HepG2 (cell line): Measurements from ENCODE around the gene ARHGDIA. TPM values are rescaled to one million over a fixed set of nuclear protein-coding genes. Genes with fewer than 3 reads are reported as not detected.

Source experiments
- ATAC-seq: fragments of 200-7000 bp; cut with Tn5 transposase; 3 replicates; pipeline ENCODE4 v1.9.1; 2020; ENCODE audit warnings: mild to moderate bottlenecking, moderate library complexity
- BruUV-seq: library from RNA; stranded (reverse); fragments of 400-500 nt; replicated peaks from 2 replicates; lab custom pipeline; 2021; lab: Mats Ljungman, UMichigan
- CTCF ChIA-PET: fragments of 300-600 bp; formaldehyde crosslinking; extraction: SDS; loops from one replicate; lab custom pipeline; 2021; ENCODE audit warnings: low total read pairs, inconsistent platforms, low intra/inter-chr PET ratio; lab: Yijun Ruan, JAX
- POLR2A ChIA-PET: fragments of 350-600 bp; sonication (Branson Sonifier 250); formaldehyde crosslinking; loops from one replicate; lab custom pipeline; 2020; ENCODE audit warnings: antibody characterized with exemption, inconsistent platforms; lab: Yijun Ruan, JAX
- DNase-seq: peaks from one replicate; pipeline ENCODE4 v3.0.0-alpha.2; 2015; ENCODE audit warnings: low spot score
- FAIRE-seq: peaks from 3 replicates; lab custom pipeline; 2011; peaks lifted over from hg19 to GRCh38; lab: Jason Lieb, UNC
- H2AFZ ChIP-seq: one replicate; pipeline ENCODE4 v1.6.1; 2011; ENCODE audit warnings: low read length, inconsistent platforms
- H3K27ac ChIP-seq: fragments of 300-600 bp; 3 replicates; pipeline ENCODE4 v1.8.0; 2011; ENCODE audit warnings: mixed run types, mild to moderate bottlenecking, mixed read lengths, low read length, inconsistent platforms; ENCODE audit not compliant: insufficient read depth; ENCODE audit errors: extremely low read length
- H3K27me3 ChIP-seq, 2 experiments: fragments of 200-600 bp in 1 of 2; 2 replicates in 1 of 2; 3 replicates in 1 of 2; pipeline versions ENCODE4 v1.6.0 to v1.8.0; 2011; ENCODE audit warnings: low read length in 2 of 2, mild to moderate bottlenecking in 2 of 2, moderate library complexity in 2 of 2, inconsistent platforms in 1 of 2; ENCODE audit not compliant: insufficient read depth in 2 of 2, control insufficient read depth in 1 of 2
- H3K36me3 ChIP-seq, 2 experiments: fragments of 200-600 bp in 1 of 2; replicated peaks in 1 of 2; 2 replicates in 1 of 2; 3 replicates in 1 of 2; pipeline versions ENCODE4 v1.5.1 to v1.8.0; 2011; ENCODE audit warnings: low read length in 2 of 2, inconsistent platforms in 1 of 2; ENCODE audit not compliant: insufficient read depth in 2 of 2, control insufficient read depth in 1 of 2
- H3K4me1 ChIP-seq: 2 replicates; pipeline ENCODE4 v1.5.1; 2012; ENCODE audit warnings: low read length, inconsistent platforms; ENCODE audit not compliant: insufficient read depth
- H3K4me2 ChIP-seq: 2 replicates; pipeline ENCODE4 v1.6.0; 2011; ENCODE audit warnings: low read depth, low read length, inconsistent platforms
- H3K4me3 ChIP-seq, 3 experiments: fragments of 200-600 bp in 1 of 3; sonication (generic), shearing (Covaris generic) in 1 of 3; replicated peaks in 1 of 3; 2 replicates each; pipeline ENCODE4 v1.5.1; 2011 to 2016; ENCODE audit warnings: low read length in 3 of 3, inconsistent platforms in 2 of 3, low read depth in 2 of 3, mild to moderate bottlenecking in 2 of 3, control low read depth in 1 of 3, mixed read lengths in 1 of 3; ENCODE audit not compliant: insufficient read depth in 1 of 3
- H3K79me2 ChIP-seq: one replicate; pipeline ENCODE4 v1.6.1; 2011; ENCODE audit warnings: low read length, inconsistent platforms; ENCODE audit not compliant: insufficient read depth
- H3K9ac ChIP-seq: 2 replicates; pipeline ENCODE4 v1.6.0; 2011; ENCODE audit warnings: mild to moderate bottlenecking, low read depth, low read length, inconsistent platforms; ENCODE audit not compliant: insufficient read depth
- H3K9me3 ChIP-seq: 2 replicates; pipeline ENCODE4 v1.5.1; 2012; ENCODE audit warnings: mild to moderate bottlenecking, low read length
- H4K20me1 ChIP-seq: 2 replicates; pipeline ENCODE4 v1.6.0; 2011; ENCODE audit warnings: inconsistent platforms, mild to moderate bottlenecking, low read length, moderate library complexity; ENCODE audit not compliant: insufficient read depth
- ADNP ChIP-seq: sonication (generic); formaldehyde crosslinking; IDR thresholded peaks from 2 replicates; pipeline ENCODE4 v1.4.0; 2020; ENCODE audit warnings: missing genetic modification reagents
- ARID4A ChIP-seq: sonication (generic); formaldehyde crosslinking; IDR thresholded peaks from 2 replicates; pipeline ENCODE4 v1.5.0; 2020; ENCODE audit warnings: mild to moderate bottlenecking, missing genetic modification reagents, borderline replicate concordance
- GLI4 ChIP-seq: sonication (generic); formaldehyde crosslinking; IDR thresholded peaks from 2 replicates; pipeline ENCODE4 v1.5.1; 2020; ENCODE audit warnings: missing genetic modification reagents, mild to moderate bottlenecking, moderate library complexity, borderline replicate concordance
- SIX1 ChIP-seq: sonication (generic); formaldehyde crosslinking; IDR thresholded peaks from 2 replicates; pipeline ENCODE4 v1.4.0; 2020; ENCODE audit warnings: missing genetic modification reagents, borderline replicate concordance
- TRAFD1 ChIP-seq: sonication (generic); formaldehyde crosslinking; IDR thresholded peaks from 2 replicates; pipeline ENCODE4 v1.5.1; 2020; ENCODE audit warnings: missing genetic modification reagents, mild to moderate bottlenecking, borderline replicate concordance
- ZBTB4 ChIP-seq: sonication (generic); formaldehyde crosslinking; IDR thresholded peaks from 2 replicates; pipeline ENCODE4 v1.4.0; 2020; ENCODE audit warnings: missing genetic modification reagents, mild to moderate bottlenecking, borderline replicate concordance
- ZBTB43 ChIP-seq: sonication (generic); formaldehyde crosslinking; conservative IDR thresholded peaks from 2 replicates; pipeline ENCODE4 v1.4.0; 2020; ENCODE audit warnings: missing genetic modification reagents
- WGBS: methylation state at CpG from one replicate; pipeline ENCODE4 v1.1.6; 2017; ENCODE audit warnings: low lambda C conversion rate; 5-methylcytosine and 5-hydroxymethylcytosine counted together
- in situ Hi-C: cut with HindIII; loops from 2 replicates; pipeline ENCODE4 v1.10.0; 2017; ENCODE audit warnings: low pct_unique_long_range_greater_than_20kb; ENCODE audit not compliant: extremely low pct_ligation_motif_present
- intact Hi-C: fragments of 100-400 bp; cut with micrococcal nuclease; formaldehyde crosslinking; loops from one replicate; pipeline ENCODE4 v1.10.0; 2022; ENCODE audit not compliant: unreplicated experiment
- polyA plus RNA-seq, 8 experiments: library from polyadenylated mRNA; depleted of rRNA in 3 of 8; stranded (reverse) in 7 of 8; unstranded in 1 of 8; fragments of >200 nt; fragmentation: Illumina TruSeq in 4 of 8; extraction: Trizol in 4 of 8; gene quantifications; 2 replicates each; pipeline versions ENCODE4 v1.2.1 to v1.2.3, GENCODE V29; 2011 to 2016; ENCODE audit warnings: low read depth in 4 of 8, missing spikeins in 1 of 8, mixed read lengths in 1 of 8; ENCODE audit not compliant: insufficient read depth in 1 of 8
- total RNA-seq, 5 experiments: library from RNA; depleted of rRNA; stranded (reverse); fragments of >200 nt; fragmentation: Illumina TruSeq; extraction: Trizol; gene quantifications; 2 replicates each; pipeline ENCODE4 v1.2.3, GENCODE V29; 2016; ENCODE audit warnings: low read depth in 1 of 5

ARHGDIA gene
- total and polyA plus RNA-seq, 2 of the 13 experiments (the other 11 are each of a cell fraction or from before 2014, with no cell fraction given): 40.0 to 64.0 TPM

GRCh38 chr17:81908793-81909192 is 37.7 kb upstream of the ARHGDIA start (continued):
- TF ChIP-seq SIX1 (CRISPR knock-in tag) (no peak), TRAFD1 (no peak)

DNA sequence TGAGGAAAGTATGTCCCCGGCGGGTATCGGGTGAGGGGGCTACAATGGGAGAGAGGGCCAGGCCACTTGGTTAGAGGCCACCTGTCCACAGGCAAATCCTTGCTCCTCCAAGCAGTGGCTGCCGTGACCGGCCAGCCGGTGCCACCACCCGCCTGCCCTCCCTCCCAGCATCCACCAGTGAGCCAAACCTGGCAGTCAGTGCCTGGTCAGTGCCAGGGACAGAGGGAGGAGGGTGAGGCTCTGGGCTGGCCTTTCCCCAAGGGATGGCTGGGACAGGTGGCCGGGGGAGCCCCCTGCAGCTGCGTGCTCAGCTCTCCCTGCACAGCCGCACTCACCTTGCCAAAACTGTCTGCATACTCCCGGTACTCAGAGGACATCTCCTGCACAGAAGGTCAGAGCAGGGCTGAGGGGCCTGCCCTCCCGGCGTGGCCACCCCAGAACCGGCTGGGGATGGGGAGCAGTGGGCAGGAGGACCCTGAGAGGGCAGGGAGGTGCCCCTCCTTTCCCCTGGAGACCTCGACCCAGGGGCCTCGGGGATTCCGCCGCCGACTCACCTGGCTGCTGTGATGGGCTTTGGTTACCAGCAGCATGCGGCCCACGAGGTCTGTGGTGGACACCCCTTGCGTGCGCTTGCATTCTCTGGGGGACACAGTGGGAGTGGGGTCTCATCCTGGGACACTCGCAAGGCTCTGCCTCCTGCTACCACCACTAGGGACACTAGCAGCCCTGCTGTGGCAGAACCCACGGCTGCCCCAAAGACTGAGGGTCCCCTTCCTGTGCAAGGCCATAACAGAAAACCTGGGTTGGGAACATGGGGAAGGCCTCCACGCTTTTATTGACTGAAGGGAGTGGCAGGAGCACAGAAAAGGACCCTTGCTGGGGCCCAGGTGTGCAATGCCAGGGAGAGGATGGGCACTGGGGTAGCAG is 36.3 kb upstream of the ARHGDIA start:
- H3K4me2 ChIP-seq: no peak overlapping the region
- no peak overlapping the region for H3K9ac ChIP-seq
- DNase-seq (no peak), FAIRE-seq (no peak), ATAC-seq (no peak)
- POLR2A ChIA-PET: interaction anchor here (1.1 to 2.0 kb wide), 3 partner anchors 10 to 86 kb away, joined by 3 to 5 read pairs (median 3); no protein-coding TSS in a partner anchor
- intact Hi-C loops (no loop called here), in situ Hi-C loops (no loop called here)
- H3K36me3 ChIP-seq: peaks cover 47 to 63% of the 10 kb centered on the region in 2 experiments
- peak overlapping the region; percentile 99 for H3K27ac ChIP-seq
- peaks cover 38% of the 10 kb centered on the region for H3K4me1 ChIP-seq
- H3K4me3 ChIP-seq: no peak overlapping the region
- H3K9me3 ChIP-seq: no peaks in the 10 kb centered on the region
- CTCF ChIA-PET: no interaction called here
- H3K79me2 ChIP-seq: peaks cover 33% of the 10 kb centered on the region
- BruUV-seq: no TSS peak
- H3K27me3 ChIP-seq: no peaks in the 10 kb centered on the region; a peak in 1 of 5 replicates
- H2AFZ ChIP-seq: no peak overlapping the region
- H4K20me1 ChIP-seq: peaks cover 14% of the 10 kb centered on the region; the same call in 1 of the 2 replicates
- WGBS: 93% methylated on average over 21 of the region's 26 CpGs
- TF ChIP-seq ADNP (CRISPR knock-in tag): 0 out of 2 replicates have a peak, but pooled peaks have one; percentile 25
- 0 out of 2 replicates have a peak, but pooled peaks have one; percentile 8 for TF ChIP-seq ARID4A (CRISPR knock-in tag)
- TF ChIP-seq GLI4 (CRISPR knock-in tag): no peak
- 0 out of 2 replicates have a peak, but pooled peaks have one; percentile 65 for TF ChIP-seq ZBTB4 (CRISPR knock-in tag)
- no peak for TF ChIP-seq ZBTB43 (CRISPR knock-in tag)
